GM21367 (cell line): ENCODE measurements around the gene ACTRT2.

Experiments used
- ATAC-seq: cut with Tn5 transposase; IDR thresholded peaks from one replicate; pipeline ENCODE4 v1.9.1; 2021; ENCODE audit not compliant: unreplicated experiment

ACTRT2 gene

GRCh38 chr1:3021233-3021671 lies at the start of gene ACTRT2:
TSS of gene ACTRT2 (plus strand) at chr1:3021467. CDS start at chr1:3021687, 220 bp downstream.
- no peak for ATAC-seq

GRCh38 chr1:2971609-2972008 lies 49.7 kb upstream of the ACTRT2 start:
- ATAC-seq = no peak

- no peak for ATAC-seq
These were observed 49.0 kb upstream of the ACTRT2 start for GRCh38 chr1:2972011-2972878.

- ATAC-seq = no peak
These were observed 48.2 kb upstream of the ACTRT2 start for GRCh38 chr1:2972879-2973575.

GRCh38 chr1:2973601-2974593 lies 47.4 kb upstream of the ACTRT2 start:
- ATAC-seq = no peak

GRCh38 chr1:2974701-2975301 lies 46.5 kb upstream of the ACTRT2 start:
- no peak for ATAC-seq

- no peak for ATAC-seq
These were observed 45.6 kb upstream of the ACTRT2 start for GRCh38 chr1:2975466-2976179.

- no peak for ATAC-seq
These were observed 45.1 kb upstream of the ACTRT2 start for GRCh38 chr1:2976180-2976562.

GRCh38 chr1:2977886-2978611 lies 43.2 kb upstream of the ACTRT2 start:
- no peak for ATAC-seq

GRCh38 chr1:2978691-2979190 lies 42.5 kb upstream of the ACTRT2 start:
- ATAC-seq = no peak

- no peak for ATAC-seq
These were observed 41.8 kb upstream of the ACTRT2 start for GRCh38 chr1:2979191-2980072.

GRCh38 chr1:2980073-2980791 lies 41.0 kb upstream of the ACTRT2 start:
- ATAC-seq = no peak

GRCh38 chr1:2980849-2981248 lies 40.4 kb upstream of the ACTRT2 start:
- ATAC-seq = no peak

GRCh38 chr1:2981388-2981787 lies 39.9 kb upstream of the ACTRT2 start:
- ATAC-seq = no peak

GRCh38 chr1:2981981-2982614 lies 39.2 kb upstream of the ACTRT2 start:
- ATAC-seq = no peak

GRCh38 chr1:2982615-2983318 lies 38.5 kb upstream of the ACTRT2 start:
- ATAC-seq = no peak
